H9 (cell line): Measurements from ENCODE around the gene KREMEN1. TPM values are rescaled to one million over a fixed set of nuclear protein-coding genes. Genes with fewer than 3 reads are reported as not detected.

Experiments
- DNase-seq: peaks from one replicate; pipeline ENCODE4 v3.0.0-alpha.2; 2017
- H2AFZ ChIP-seq: one replicate; pipeline ENCODE4 v1.6.1; 2013; ENCODE audit warnings: mild to moderate bottlenecking, low read length, control low read depth, moderate library complexity
- H2AK5ac ChIP-seq: 2 replicates; pipeline ENCODE4 v1.6.1; 2013; ENCODE audit warnings: low read length, control low read depth, mixed read lengths; ENCODE audit not compliant: insufficient read length
- H2BK120ac ChIP-seq: one replicate; pipeline ENCODE4 v1.6.1; 2013; ENCODE audit warnings: low read depth, mild to moderate bottlenecking, low read length, control low read depth, inconsistent platforms; ENCODE audit not compliant: poor library complexity, severe bottlenecking
- H2BK12ac ChIP-seq: 2 replicates; pipeline ENCODE4 v1.6.1; 2013; ENCODE audit warnings: low read length, control low read depth, mixed read lengths, low read depth; ENCODE audit not compliant: insufficient read length
- H2BK15ac ChIP-seq: 2 replicates; pipeline ENCODE4 v1.6.1; 2013; ENCODE audit warnings: low read depth, low read length, control low read depth
- H2BK20ac ChIP-seq: one replicate; pipeline ENCODE4 v1.6.1; 2013; ENCODE audit warnings: low read depth, mild to moderate bottlenecking, low read length, control low read depth, inconsistent platforms; ENCODE audit not compliant: poor library complexity, severe bottlenecking
- H2BK5ac ChIP-seq: 2 replicates; pipeline ENCODE4 v1.6.1; 2013; ENCODE audit warnings: low read length, control low read depth, mixed read lengths; ENCODE audit not compliant: insufficient read length
- H3K14ac ChIP-seq: 2 replicates; pipeline ENCODE4 v1.6.1; 2013; ENCODE audit warnings: low read length, control low read depth; ENCODE audit not compliant: insufficient read depth
- H3K18ac ChIP-seq: 2 replicates; pipeline ENCODE4 v1.6.1; 2013; ENCODE audit warnings: low read depth, mild to moderate bottlenecking, mixed read lengths, low read length, control low read depth; ENCODE audit not compliant: insufficient read length
- H3K23ac ChIP-seq: 2 replicates; pipeline ENCODE4 v1.6.1; 2013; ENCODE audit warnings: low read length, control low read depth, mixed read lengths, low read depth; ENCODE audit not compliant: insufficient read length
- H3K23me2 ChIP-seq: 2 replicates; pipeline ENCODE4 v1.6.1; 2013; ENCODE audit warnings: low read depth, mild to moderate bottlenecking, mixed read lengths, low read length, control low read depth; ENCODE audit not compliant: insufficient read length, poor library complexity, severe bottlenecking
- H3K27ac ChIP-seq: 2 replicates; pipeline ENCODE4 v1.5.1; 2013; ENCODE audit warnings: low read length, control low read depth, mixed read lengths, low read depth; ENCODE audit not compliant: insufficient read length
- H3K27me3 ChIP-seq: 2 replicates; pipeline ENCODE4 v1.6.1; 2013; ENCODE audit warnings: low read length, control low read depth, inconsistent platforms; ENCODE audit not compliant: insufficient read depth
- H3K4ac ChIP-seq: 2 replicates; pipeline ENCODE4 v1.6.1; 2013; ENCODE audit warnings: low read depth, mild to moderate bottlenecking, control low read depth, inconsistent platforms, low read length, moderate library complexity
- H3K4me1 ChIP-seq: 2 replicates; pipeline ENCODE4 v1.6.1; 2013; ENCODE audit warnings: low read length, control low read depth, inconsistent platforms; ENCODE audit not compliant: insufficient read depth
- H3K4me2 ChIP-seq: 2 replicates; pipeline ENCODE4 v1.6.1; 2013; ENCODE audit warnings: low read length, control low read depth, mixed read lengths; ENCODE audit not compliant: insufficient read length, insufficient read depth
- H3K56ac ChIP-seq: 2 replicates; pipeline ENCODE4 v1.6.1; 2013; ENCODE audit warnings: low read depth, mild to moderate bottlenecking, mixed read lengths, low read length, control low read depth; ENCODE audit not compliant: insufficient read length
- H3K79me1 ChIP-seq: 2 replicates; pipeline ENCODE4 v1.6.1; 2013; ENCODE audit warnings: low read depth, mild to moderate bottlenecking, moderate library complexity, low read length, control low read depth, inconsistent platforms; ENCODE audit not compliant: insufficient read depth, poor library complexity, severe bottlenecking
- H3K79me2 ChIP-seq: 2 replicates; pipeline ENCODE4 v1.6.1; 2013; ENCODE audit warnings: low read length, control low read depth, inconsistent platforms; ENCODE audit not compliant: insufficient read depth
- H3K9ac ChIP-seq: 2 replicates; pipeline ENCODE4 v1.6.1; 2013; ENCODE audit warnings: low read length, control low read depth, mixed read lengths; ENCODE audit not compliant: insufficient read length; ENCODE audit errors: extremely low read depth
- H3K9me3 ChIP-seq: one replicate; pipeline ENCODE4 v1.6.1; 2013; ENCODE audit warnings: low read depth, low read length, inconsistent platforms; ENCODE audit not compliant: control insufficient read depth
- H3T11ph ChIP-seq: one replicate; pipeline ENCODE4 v1.6.1; 2013; ENCODE audit warnings: mild to moderate bottlenecking, low read length, control low read depth, inconsistent platforms
- H4K20me1 ChIP-seq: one replicate; pipeline ENCODE4 v1.6.1; 2013; ENCODE audit not compliant: control insufficient read depth, insufficient read length, insufficient read depth
- H4K5ac ChIP-seq: 2 replicates; pipeline ENCODE4 v1.6.1; 2013; ENCODE audit warnings: low read depth, mild to moderate bottlenecking, mixed read lengths, low read length, control low read depth; ENCODE audit not compliant: insufficient read length
- H4K8ac ChIP-seq: replicated peaks from 2 replicates; pipeline ENCODE4 v1.6.1; 2013; ENCODE audit warnings: low read length, control low read depth, mixed read lengths, low read depth; ENCODE audit not compliant: insufficient read length
- H4K91ac ChIP-seq: 2 replicates; pipeline ENCODE4 v1.6.1; 2013; ENCODE audit warnings: low read depth, mild to moderate bottlenecking, moderate library complexity, mixed read lengths, low read length, control low read depth; ENCODE audit not compliant: insufficient read length
- H3K27ac Mint-ChIP-seq, 3 experiments: 2 replicates in 2 of 3; 3 replicates in 1 of 3; pipeline ENCODE4 v1.8.0; 2020 to 2021; ENCODE audit warnings: mixed read lengths in 3 of 3, mild to moderate bottlenecking in 1 of 3, moderate library complexity in 1 of 3
- H3K27me3 Mint-ChIP-seq: 2 replicates; pipeline ENCODE4 v1.8.0; 2021; ENCODE audit warnings: low read depth, mild to moderate bottlenecking, moderate library complexity, mixed read lengths
- H3K36me3 Mint-ChIP-seq, 3 experiments: 2 replicates in 2 of 3; 3 replicates in 1 of 3; pipeline ENCODE4 v1.8.0; 2020 to 2021; ENCODE audit warnings: low read depth in 3 of 3, mixed read lengths in 3 of 3; ENCODE audit not compliant: insufficient read depth in 1 of 3
- H3K4me1 Mint-ChIP-seq, 2 experiments: 2 replicates each; pipeline ENCODE4 v1.8.0; 2020; ENCODE audit warnings: mixed read lengths in 2 of 2
- H3K4me3 Mint-ChIP-seq, 2 experiments: 2 replicates in 1 of 2; 3 replicates in 1 of 2; pipeline ENCODE4 v1.8.0; 2020 to 2021; ENCODE audit warnings: mild to moderate bottlenecking in 2 of 2, mixed read lengths in 2 of 2, moderate library complexity in 1 of 2
- H3K9me3 Mint-ChIP-seq, 2 experiments: 2 replicates in 1 of 2; 3 replicates in 1 of 2; pipeline ENCODE4 v1.8.0; 2020; ENCODE audit warnings: mild to moderate bottlenecking in 2 of 2, mixed read lengths in 2 of 2, moderate library complexity in 1 of 2
- WGBS: extraction: QIAGEN DNeasy Blood & Tissue Kit; methylation state at CpG from one replicate; pipeline ENCODE4 v1.1.7; 2013; ENCODE audit warnings: missing lambda C conversion rate, low lambda C conversion rate, mixed read lengths; ENCODE audit not compliant: insufficient read length; ENCODE audit errors: extremely low coverage; 5-methylcytosine and 5-hydroxymethylcytosine counted together
- total RNA-seq: library from RNA; stranded (reverse); gene quantifications from 2 replicates; pipeline ENCODE4 v1.2.1, GENCODE V29; 2021
- TF ChIP-seq, protein P1 (sequence below): fragments of 200-600 bp; sonication (generic); conservative IDR thresholded peaks from 3 replicates; pipeline ENCODE4 v1.8.0; 2021; ENCODE audit warnings: antibody characterized with exemption, mild to moderate bottlenecking

KREMEN1 gene
- total RNA-seq, 1 experiment from 2014 or later, result 2.4 TPM

DNA sequence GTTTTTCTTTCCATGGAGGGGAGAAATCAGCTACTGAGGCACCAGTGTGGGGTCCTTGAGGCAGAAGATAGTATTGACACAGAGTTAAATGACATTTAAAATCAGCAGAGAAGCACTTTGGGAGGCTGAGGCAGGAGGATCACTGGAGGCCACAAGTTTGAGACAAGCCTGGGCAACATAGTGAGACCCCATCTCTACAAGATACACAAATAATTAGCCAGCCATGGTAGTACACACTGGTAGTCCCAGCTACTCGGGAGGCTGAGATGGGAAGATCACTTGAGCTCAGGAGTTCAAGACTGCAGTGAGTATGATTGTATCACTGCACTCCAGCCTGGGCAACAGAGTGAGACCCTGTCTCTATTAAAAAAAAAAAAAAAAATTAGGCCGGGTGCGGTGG lies 38.1 kb downstream of the KREMEN1 start:
- TF ChIP-seq, protein P1, sequence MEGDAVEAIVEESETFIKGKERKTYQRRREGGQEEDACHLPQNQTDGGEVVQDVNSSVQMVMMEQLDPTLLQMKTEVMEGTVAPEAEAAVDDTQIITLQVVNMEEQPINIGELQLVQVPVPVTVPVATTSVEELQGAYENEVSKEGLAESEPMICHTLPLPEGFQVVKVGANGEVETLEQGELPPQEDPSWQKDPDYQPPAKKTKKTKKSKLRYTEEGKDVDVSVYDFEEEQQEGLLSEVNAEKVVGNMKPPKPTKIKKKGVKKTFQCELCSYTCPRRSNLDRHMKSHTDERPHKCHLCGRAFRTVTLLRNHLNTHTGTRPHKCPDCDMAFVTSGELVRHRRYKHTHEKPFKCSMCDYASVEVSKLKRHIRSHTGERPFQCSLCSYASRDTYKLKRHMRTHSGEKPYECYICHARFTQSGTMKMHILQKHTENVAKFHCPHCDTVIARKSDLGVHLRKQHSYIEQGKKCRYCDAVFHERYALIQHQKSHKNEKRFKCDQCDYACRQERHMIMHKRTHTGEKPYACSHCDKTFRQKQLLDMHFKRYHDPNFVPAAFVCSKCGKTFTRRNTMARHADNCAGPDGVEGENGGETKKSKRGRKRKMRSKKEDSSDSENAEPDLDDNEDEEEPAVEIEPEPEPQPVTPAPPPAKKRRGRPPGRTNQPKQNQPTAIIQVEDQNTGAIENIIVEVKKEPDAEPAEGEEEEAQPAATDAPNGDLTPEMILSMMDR, result no peak
- Histone ChIP-seq H3K27me3 (no peaks in the 10 kb centered on the region), H3K9me3 (no peaks in the 10 kb centered on the region), H2BK5ac (no peak overlapping the region), H3K56ac (no peak overlapping the region), H3K4me1 (no peaks in the 10 kb centered on the region), H2AK5ac (no peak overlapping the region), H3K79me1 (no peaks in the 10 kb centered on the region), H3T11ph (no peak overlapping the region), H3K18ac (no peak overlapping the region), H2BK12ac (no peak overlapping the region), H2BK15ac (no peak overlapping the region), H3K27ac (no peak overlapping the region), H4K8ac (no peak overlapping the region), H3K14ac (no peak overlapping the region), H2BK120ac (no peak overlapping the region), H3K79me2 (no peaks in the 10 kb centered on the region), H3K4me2 (no peak overlapping the region), H4K91ac (no peak overlapping the region), H2BK20ac (no peak overlapping the region), H2AFZ (no peak overlapping the region), H3K9ac (no peak overlapping the region), H4K5ac (no peak overlapping the region), H3K23me2 (no peaks in the 10 kb centered on the region), H4K20me1 (no peaks in the 10 kb centered on the region), H3K4ac (no peak overlapping the region), H3K23ac (no peak overlapping the region)
- H3K27ac Mint-ChIP-seq, result no peak overlapping the region; a peak in 1 of 7 replicates
- H3K9me3 Mint-ChIP-seq, result no peaks in the 10 kb centered on the region
- H3K4me1 Mint-ChIP-seq, result peaks cover 13 to 21% of the 10 kb centered on the region in 2 experiments
- DNase-seq, result no peak
- H3K36me3 Mint-ChIP-seq, result no peaks in the 10 kb centered on the region
- H3K4me3 Mint-ChIP-seq, result no peak overlapping the region
- no peaks in the 10 kb centered on the region for H3K27me3 Mint-ChIP-seq
- WGBS, result no CpG with 5 or more reads among the region's 3 CpGs
